Activated T-cell treated with anti-CD3 and anti-CD28 coated beads, Interleukin-2, amount 50 U/mL, for 48 hours (primary cell): ENCODE results near the gene CCDC170.

Experiments
- DNase-seq, 2 experiments: peaks; one replicate each; pipeline ENCODE4 v3.0.0-alpha.2; 2020

The CCDC170 gene

DNA sequence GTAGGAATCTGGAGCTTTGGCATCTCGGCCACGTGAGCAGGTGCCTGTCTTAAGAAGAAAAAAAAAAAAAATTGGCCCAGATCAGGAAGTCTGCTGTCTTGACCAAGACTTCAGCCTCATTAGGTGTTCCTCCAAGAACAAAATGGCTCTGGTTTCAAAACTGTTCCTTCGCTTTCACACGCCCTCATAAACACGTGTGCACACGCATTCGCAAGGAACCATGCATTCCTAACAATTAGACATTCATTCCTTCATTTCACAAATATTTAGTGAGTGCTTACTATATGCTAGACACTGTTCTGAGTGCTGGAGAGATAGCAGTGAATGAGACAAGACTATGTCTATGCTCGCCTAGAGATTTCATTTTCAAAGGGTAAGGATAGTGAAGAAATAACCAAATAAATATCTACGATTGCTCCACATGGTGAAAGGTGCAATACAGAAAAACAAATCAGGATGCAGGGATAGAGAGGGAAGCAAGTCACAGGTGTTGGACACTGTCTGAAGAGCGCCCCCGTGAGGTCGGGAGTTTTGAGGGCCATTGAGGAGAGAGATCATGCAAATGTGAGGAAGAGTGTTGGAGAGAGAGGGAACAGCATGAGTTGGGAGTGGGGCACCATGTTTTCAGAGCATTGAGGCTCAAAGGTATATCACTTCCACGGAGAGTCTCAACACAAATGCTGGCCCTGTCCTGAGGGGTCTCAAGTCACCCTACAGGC lies 53.3 kb downstream of the CCDC170 start:
- no peak for DNase-seq

- no peak for DNase-seq
These were observed 54.4 kb downstream of the CCDC170 start for GRCh38 chr6:151548201-151548600.

GRCh38 chr6:151549790-151550189 lies 56.0 kb downstream of the CCDC170 start:
- DNase-seq = no peak

DNA sequence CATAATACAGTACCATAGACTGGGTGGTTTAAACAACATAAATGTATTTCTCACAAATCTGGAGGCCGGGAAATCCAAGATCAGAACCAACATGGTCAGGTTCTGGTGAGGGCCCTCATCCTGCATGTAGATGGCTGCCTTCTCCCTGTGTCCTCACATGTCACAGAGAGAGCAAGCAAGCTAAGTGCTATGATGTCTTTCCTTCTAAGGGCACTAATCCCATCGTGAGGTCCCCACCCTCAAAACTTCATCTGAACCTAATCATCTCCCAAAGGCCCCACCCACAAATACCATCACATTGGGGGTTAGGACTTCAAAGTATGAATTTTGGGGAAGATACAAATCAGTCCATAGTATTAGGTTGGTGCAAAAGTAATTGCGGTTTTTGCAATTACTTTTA lies 56.8 kb downstream of the CCDC170 start:
- no peak for DNase-seq

DNA sequence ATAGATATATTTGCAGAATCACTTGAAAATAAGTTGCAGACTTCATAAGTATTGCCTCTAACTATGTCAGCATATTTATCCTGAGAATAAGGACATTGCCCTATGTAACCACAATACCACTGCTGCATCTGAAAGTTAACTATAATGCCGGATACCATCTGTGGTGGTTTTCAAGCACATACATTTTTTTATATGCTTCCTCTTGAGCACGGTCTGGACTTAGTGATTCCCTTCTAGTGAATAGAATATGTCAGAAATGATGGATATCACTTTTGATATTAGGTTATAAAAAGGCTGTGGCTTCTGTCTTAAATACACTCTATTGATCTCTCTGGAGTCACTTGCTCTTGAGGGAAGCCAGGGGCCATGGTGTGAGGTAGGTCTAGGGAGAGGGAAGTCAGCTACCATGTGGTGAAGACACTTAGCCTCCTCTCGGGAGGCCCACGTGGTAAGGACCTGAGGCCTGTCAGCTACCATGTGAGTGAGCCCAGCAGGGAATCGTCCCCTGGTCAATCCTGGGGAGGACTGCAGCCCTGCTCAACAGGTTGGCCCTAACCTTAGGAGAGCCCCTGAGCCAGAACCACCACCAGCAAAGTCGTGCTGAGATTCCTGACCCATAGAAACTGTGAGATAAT lies 57.5 kb downstream of the CCDC170 start:
- DNase-seq = no peak

DNA sequence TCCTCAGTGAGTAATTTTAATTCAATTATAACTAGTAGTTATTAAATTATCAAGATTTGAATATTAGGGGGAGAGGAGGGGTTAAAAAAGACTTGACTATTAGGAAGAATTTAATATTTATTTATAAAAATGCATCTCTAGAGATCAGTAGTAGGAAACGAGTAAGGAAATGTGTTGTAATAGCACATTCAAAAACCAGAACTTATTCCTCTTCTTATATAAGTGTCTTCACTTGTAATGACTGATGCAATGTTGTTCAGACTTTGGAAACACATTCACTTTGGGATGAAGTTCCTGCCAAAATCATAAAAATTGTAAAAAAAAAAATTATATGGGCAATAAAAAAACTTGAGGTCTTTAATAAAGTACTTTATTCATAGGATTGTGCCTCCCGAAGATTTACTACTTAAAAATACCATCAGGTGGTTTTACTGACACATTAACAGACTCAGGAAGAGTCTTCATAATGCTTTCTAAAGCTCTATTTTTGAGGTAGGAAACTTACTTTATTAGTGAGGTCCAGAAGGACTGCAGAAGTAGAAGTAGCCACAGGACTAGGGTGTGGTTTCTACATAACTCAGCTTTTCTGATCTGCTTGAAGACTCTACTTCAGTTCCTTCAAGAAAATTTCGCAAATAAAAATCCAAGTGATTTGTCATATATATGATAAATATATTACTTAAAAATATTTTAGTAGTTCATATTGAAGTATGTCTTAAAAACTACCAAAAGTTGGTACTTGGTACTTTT lies 59.8 kb downstream of the CCDC170 start:
- DNase-seq = no peak

DNA sequence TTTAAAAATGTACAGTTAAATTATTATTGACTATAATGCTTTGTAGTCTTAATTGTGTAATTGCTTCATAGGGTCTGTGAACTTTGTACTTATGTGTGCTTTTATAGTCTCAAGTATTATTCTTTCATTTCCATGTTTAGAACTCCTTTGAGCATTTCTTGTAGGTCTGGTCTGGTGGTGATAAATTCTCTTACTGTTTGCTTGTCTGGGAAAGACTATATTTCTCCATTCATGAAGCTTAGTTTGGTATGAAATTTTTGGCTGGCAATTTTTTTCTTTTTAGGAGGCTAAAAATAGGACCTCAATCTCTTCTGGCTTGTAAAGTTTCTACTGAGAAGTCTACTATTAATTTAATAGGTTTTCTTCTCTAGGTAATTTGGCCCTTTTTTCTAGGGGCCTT lies 67.4 kb downstream of the CCDC170 start:
- no peak for DNase-seq

DNA sequence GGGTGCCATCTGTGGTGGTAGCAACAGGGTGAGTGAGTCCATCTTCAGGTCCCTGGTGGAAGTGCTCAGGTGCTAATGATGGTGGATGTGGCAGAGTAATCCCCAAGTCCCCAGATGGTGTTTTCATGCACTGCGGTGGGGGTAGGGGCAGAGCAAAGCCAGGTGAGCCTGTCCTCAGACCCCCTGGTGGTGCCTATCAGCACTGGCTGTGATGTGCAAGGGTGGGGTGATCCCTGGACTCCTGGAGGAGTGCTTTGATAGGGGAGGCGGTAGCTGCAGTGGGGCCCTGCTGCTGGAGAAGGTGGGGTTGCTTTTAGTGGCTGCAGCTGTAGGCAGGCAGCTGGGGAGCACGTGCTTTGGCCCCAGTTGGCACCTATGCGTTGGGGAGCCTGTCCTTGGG lies 70.8 kb downstream of the CCDC170 start:
- no peak for DNase-seq

DNA sequence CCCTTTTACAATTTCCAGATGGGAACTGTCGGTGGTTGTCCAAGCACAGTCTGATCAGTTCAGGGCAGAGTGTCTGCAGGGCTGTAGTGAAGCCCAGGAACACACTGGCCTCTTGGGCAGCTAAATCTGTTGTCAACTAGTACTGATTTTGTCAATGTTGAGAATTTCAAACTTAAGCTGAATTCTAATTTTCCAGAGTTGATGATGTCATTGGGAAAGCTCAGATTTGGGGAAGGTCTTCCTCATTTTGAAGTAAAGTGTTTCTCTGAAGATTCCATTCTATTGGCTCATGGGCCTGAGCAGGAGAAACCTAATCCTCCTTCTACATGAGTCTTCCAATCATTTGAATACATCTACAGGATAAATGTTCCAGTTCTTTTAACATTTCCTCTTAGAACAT lies 72.1 kb downstream of the CCDC170 start:
- DNase-seq = no peak

DNA sequence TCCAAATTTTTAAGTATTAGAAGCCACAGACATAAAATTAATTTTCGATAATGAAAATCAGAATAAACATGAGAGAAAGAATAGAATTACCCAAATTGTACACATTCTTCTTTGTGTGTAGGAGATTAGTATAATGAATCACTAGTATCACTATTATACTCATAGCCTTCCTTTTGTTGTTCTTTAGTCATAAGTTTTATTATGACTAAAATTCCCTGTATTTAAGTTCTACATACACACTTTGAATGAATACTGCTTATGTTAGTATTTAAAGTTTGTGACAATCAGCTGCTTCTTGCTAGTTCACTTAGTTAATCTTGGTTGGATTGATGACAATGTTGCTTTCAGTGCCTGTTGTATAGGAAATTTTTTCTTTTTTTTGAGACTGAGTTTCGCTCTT lies 72.7 kb downstream of the CCDC170 start:
- DNase-seq = no peak

GRCh38 chr6:151576633-151577032 lies 82.8 kb downstream of the CCDC170 start:
- DNase-seq = no peak

GRCh38 chr6:151577257-151577656 lies 83.4 kb downstream of the CCDC170 start:
- DNase-seq = no peak

GRCh38 chr6:151585741-151586140 lies 91.9 kb downstream of the CCDC170 start:
- no peak for DNase-seq

DNA sequence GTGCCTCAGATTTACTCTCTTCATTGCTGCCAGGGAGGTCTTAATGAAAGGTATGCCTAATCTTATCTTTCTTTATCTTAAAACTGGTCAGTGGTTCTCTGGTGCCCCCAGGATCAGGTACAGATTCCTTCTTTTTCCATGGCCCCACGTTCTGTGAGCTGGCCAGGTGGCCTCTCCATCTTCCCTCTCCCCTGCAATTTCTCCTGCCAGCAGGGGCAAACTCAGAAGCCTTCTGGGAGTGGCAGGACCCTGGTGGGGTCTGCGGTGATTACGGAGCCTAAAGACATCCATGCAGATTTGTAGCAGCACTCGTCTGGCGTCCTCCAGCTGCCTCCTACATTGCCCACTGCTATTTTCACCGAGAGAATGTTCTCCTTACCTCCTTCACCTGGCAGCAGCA lies 95.8 kb downstream of the CCDC170 start:
- no peak for DNase-seq

DNA sequence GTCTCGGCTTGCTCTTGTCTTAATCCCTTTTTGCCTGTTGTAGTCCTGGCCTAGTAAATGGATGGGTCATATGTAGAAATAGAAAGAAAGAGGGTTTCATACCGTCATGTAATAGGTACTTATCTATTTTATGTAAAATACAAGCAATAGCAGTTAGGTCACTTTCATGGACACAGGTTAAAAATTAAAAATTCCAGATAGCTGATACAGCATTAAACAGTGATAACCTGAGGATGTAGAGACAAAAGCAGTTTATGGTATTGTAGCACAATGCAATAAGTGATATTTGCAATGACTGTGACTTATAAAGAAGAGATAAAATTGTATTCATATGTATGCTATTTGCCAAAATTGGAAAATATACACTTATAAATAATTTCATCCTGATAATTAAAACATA lies 96.9 kb downstream of the CCDC170 start:
- no peak for DNase-seq

DNA sequence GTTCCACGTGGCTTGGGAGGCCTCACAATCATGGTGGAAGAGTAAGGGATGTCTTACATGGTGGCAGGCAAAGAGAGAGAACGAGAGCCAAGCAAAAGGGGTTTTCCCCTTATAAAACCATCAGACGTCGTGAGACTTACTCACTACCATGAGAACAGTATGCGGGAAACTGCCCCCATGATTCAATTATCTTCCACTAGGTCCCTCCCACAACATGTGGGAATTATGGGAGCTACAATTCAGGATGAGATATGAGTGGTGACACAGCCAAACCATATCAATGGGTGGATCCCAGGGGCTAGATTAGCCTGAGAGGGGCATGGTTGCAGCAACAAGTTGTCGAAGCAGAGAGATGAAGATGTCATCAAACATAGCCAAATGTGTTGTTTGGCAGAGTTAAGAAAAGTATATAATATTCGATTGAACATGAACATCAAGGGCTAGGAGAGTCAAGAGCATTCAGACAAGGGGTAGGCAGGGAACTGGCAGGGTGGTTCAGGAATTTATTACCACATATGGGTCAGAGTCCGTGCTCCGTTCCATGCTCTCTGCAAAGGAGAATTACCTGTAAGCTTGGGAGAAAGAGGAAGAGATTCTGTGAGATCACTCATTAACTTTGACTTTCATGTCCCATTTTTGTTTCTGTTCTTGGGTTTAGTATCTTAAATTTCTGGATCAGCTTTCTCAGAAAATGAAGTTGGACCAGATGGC lies 98.8 kb downstream of the CCDC170 start:
- no peak for DNase-seq

DNA sequence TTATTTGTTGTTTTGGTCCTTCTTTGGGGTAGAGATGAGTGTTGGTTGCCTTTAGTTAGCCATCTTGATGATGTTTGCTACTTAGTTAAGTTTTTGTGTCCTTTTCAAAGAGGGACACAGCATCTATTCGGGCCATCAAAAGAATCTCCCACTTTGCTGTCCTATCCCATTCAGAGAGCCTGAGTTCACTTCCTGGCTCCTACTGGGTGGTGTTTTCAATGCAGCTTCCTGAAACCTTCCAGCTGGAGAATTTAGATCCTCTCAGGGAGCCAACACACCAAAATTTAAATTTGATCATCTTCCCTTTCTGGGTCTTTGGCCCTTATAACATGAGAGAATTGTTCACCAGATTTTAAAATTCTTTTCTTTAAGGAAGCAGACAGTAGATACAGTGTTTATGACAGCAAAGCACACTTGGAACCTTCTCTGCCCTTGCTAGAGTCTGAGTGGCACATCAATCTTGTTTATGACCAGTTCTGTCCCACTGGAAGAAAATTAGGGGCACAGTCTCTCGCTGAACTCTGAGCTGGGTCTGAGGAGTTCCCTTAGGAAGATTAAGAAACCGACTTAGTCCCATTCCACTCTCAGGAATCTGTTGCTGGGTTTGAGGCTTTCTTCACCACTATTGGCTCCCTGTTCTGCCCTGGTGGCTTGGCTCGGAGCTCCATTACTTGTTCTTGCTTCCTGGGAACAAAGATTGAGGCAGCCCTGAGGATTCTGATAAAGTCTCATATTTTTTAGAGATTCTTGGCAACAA lies 115.5 kb downstream of the CCDC170 start:
- no peak for DNase-seq

- no peak for DNase-seq
These were observed 116.5 kb downstream of the CCDC170 start for GRCh38 chr6:151610326-151610725.

DNA sequence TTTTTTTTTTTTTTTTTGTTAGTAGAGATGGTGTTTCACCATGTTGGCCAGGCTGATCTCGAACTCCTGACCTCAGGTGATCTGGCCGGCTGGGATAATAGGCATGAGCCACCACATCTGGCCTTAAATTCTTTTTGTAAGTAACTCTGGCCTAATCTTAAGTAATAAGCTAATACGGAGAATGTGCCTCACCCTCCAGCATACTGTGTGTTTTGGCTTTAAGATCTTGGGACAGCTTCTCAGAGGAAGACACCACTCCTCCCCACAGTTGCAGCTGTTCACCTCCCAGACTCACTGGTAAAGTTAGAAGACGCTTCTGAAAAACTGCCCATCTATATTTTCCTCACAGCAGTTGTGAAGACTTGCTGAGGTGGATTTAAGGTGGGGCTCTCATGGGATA lies 120.8 kb downstream of the CCDC170 start:
- DNase-seq = no peak

DNA sequence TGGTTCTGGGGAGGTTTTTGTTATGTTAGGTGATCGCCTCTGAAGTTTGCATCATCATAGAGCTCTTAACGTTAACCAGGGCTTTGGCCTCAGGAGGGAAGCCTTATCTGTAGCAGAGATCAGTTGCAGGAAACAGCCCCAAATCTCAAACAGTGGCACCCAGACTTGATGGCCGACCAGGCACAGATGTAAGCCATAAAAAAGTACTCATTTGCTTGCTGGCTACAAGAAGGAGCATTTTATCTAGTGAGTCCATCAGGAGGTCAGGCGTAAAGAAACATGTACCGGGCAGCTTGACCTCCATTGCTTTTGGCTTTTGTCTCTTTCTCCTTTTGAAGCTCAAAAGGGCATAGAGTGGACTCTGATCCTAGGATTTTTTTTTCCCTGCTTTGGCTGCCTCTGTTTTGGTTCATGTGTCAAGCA lies 122.3 kb downstream of the CCDC170 start:
- no peak for DNase-seq

DNA sequence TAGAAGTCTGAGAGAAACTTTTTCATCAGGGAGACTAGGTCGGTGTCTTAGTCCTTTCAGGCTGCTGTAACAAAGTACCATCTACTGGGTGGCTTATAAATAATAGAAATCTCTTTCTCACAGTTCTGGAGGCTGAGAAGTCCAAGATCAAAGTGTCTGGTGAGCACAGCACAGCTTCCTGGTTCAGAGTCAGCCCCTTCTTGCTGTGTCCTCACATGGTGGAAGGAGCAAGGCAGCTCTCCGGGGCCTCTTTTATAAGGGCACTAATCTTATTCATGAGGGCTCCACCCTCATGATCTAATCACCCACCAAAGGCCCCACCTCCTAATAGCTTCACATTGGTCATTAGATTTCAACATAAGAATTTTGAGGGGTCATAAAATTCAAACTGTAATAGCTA lies 122.8 kb downstream of the CCDC170 start:
- DNase-seq = no peak

GRCh38 chr6:151617539-151617938 lies 123.7 kb downstream of the CCDC170 start:
- DNase-seq = no peak

DNA sequence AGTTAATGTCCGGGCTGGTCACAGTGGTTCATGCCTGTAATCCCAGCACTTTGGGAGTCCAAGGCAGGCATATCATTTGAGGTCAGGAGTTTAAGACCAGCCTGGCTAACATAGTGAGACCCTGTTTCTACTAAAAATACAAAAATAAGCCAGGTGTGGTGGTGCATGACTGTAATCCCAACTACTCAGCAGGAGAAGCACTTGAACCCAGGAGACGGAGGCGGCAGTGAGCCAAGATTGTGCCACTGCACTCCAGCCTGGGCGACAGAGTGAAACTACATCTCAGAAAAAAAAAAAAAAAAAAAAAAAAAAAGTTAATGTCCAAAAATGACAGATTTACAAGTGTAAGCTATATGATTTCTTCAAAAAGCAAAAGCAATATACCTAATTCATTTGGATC lies 124.9 kb downstream of the CCDC170 start:
- DNase-seq = no peak
